OCI-LY1 (cell line): ENCODE results near the gene RBMS3.

Source experiments
- EZH2 ChIP-seq: fragments of 200-600 bp; sonication (generic), shearing (Covaris generic); IDR thresholded peaks from 2 replicates; pipeline ENCODE4 v1.8.0; 2017; ENCODE audit warnings: borderline replicate concordance, mixed run types, mild to moderate bottlenecking, antibody characterized with exemption, low read length, moderate library complexity, mixed read lengths
- TF ChIP-seq, protein P1 (sequence below): fragments of 200-600 bp; sonication (generic), shearing (Covaris generic); IDR thresholded peaks from 2 replicates; pipeline ENCODE4 v1.5.1; 2017; ENCODE audit warnings: mild to moderate bottlenecking, antibody characterized with exemption, low read length, moderate library complexity, mixed read lengths

DNA sequence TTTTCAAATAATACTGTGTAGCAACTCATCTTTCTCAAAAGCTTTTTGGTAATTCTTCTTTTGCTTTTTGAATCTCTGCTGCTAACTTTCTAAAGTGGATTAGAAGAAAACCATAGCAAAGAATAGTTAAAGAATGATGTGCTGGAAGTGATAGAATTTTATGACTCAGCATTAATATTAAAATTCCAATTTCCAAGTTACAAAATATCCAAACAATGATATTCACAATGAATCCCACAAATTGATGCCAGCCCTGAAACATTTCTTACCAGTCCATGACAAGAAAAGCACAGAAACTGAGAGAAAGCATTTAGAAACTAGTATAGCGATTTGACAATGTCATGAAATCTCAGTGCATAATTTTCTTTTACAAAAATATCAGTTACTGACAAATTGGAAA is 482.2 kb downstream of the RBMS3 start:
- TF ChIP-seq, protein P1, sequence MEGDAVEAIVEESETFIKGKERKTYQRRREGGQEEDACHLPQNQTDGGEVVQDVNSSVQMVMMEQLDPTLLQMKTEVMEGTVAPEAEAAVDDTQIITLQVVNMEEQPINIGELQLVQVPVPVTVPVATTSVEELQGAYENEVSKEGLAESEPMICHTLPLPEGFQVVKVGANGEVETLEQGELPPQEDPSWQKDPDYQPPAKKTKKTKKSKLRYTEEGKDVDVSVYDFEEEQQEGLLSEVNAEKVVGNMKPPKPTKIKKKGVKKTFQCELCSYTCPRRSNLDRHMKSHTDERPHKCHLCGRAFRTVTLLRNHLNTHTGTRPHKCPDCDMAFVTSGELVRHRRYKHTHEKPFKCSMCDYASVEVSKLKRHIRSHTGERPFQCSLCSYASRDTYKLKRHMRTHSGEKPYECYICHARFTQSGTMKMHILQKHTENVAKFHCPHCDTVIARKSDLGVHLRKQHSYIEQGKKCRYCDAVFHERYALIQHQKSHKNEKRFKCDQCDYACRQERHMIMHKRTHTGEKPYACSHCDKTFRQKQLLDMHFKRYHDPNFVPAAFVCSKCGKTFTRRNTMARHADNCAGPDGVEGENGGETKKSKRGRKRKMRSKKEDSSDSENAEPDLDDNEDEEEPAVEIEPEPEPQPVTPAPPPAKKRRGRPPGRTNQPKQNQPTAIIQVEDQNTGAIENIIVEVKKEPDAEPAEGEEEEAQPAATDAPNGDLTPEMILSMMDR: no peak
- TF ChIP-seq EZH2: no peak
